HG03558 (cell line): ENCODE results near the gene FLVCR1.
"Not testable (repeated sequence)": the region's sequence is repeated elsewhere in the genome, so short reads cannot be mapped to it uniquely, and the experiment has no call there.

Experiments used
- ATAC-seq: cut with Tn5 transposase; IDR thresholded peaks from one replicate; pipeline ENCODE4 v1.9.1; 2021; ENCODE audit warnings: moderate number of reproducible peaks; ENCODE audit not compliant: unreplicated experiment; ENCODE audit errors: extremely low read depth

The FLVCR1 gene

GRCh38 chr1:212913638-212914037 lies 55.6 kb downstream of the FLVCR1 start:
- not testable (repeated sequence) for ATAC-seq

- not testable (repeated sequence) for ATAC-seq
These were observed 56.0 kb downstream of the FLVCR1 start for GRCh38 chr1:212914110-212914509.

GRCh38 chr1:212914789-212915188 lies 56.7 kb downstream of the FLVCR1 start:
- ATAC-seq, result no peak

GRCh38 chr1:212915245-212916091 lies 57.4 kb downstream of the FLVCR1 start:
- no peak for ATAC-seq

- no peak for ATAC-seq
These were observed 58.5 kb downstream of the FLVCR1 start for GRCh38 chr1:212916481-212917133.

- ATAC-seq, result no peak
These were observed 59.0 kb downstream of the FLVCR1 start for GRCh38 chr1:212917134-212917485.

GRCh38 chr1:212917858-212918257 lies 59.8 kb downstream of the FLVCR1 start:
- ATAC-seq, result no peak

- no peak for ATAC-seq
These were observed 60.7 kb downstream of the FLVCR1 start for GRCh38 chr1:212918824-212919223.

GRCh38 chr1:212920246-212920645 lies 62.2 kb downstream of the FLVCR1 start:
- no peak for ATAC-seq

GRCh38 chr1:212920896-212921295 lies 62.8 kb downstream of the FLVCR1 start:
- ATAC-seq, result no peak

GRCh38 chr1:212922016-212922415 lies 63.9 kb downstream of the FLVCR1 start:
- no peak for ATAC-seq

- ATAC-seq, result no peak
These were observed 68.3 kb downstream of the FLVCR1 start for GRCh38 chr1:212926372-212926771.

GRCh38 chr1:212928323-212929291 lies 70.5 kb downstream of the FLVCR1 start:
- peak; percentile 62 for ATAC-seq

- no peak for ATAC-seq
These were observed 73.1 kb downstream of the FLVCR1 start for GRCh38 chr1:212930986-212931678.

GRCh38 chr1:212933815-212934471 lies 75.9 kb downstream of the FLVCR1 start:
- ATAC-seq, result no peak

GRCh38 chr1:212935387-212935981 lies 77.4 kb downstream of the FLVCR1 start:
- no peak for ATAC-seq

- ATAC-seq, result no peak
These were observed 79.0 kb downstream of the FLVCR1 start for GRCh38 chr1:212937034-212937433.

GRCh38 chr1:212938846-212939245 lies 80.8 kb downstream of the FLVCR1 start:
- no peak for ATAC-seq

GRCh38 chr1:212941452-212941851 lies 83.4 kb downstream of the FLVCR1 start:
- no peak for ATAC-seq
